ENCODE data around the gene ELOVL7. TPM values are rescaled to one million over a fixed set of nuclear protein-coding genes. Genes with fewer than 3 reads are reported as not detected.

The ELOVL7 gene
- polyA plus RNA-seq, 1 of the 3 experiments (the other 2 are of a cell fraction): 0.07 TPM

GRCh38 chr5:60811105-60811504 is 33.0 kb downstream of the ELOVL7 start (continued):
- TF ChIP-seq EP300 (IDR thresholded peaks at IDR 0.05; ENCODE audit: borderline replicate concordance in 1 of 2, low read depth in 1 of 2, low read length in 1 of 2): no peak
- TF ChIP-seq TEAD4 (IDR thresholded peaks at IDR 0.05; ENCODE audit: borderline replicate concordance, insufficient read depth): no peak
- TF ChIP-seq SIN3A (IDR thresholded peaks at IDR 0.05; ENCODE audit: borderline replicate concordance, low read depth, low read length): no peak
- TF ChIP-seq RCOR1 (IDR thresholded peaks at IDR 0.05; ENCODE audit: low read length): no peak
- TF ChIP-seq MAX (IDR thresholded peaks at IDR 0.05; ENCODE audit: low read depth): no peak

GRCh38 chr5:60810438-60811085 is 33.5 kb downstream of the ELOVL7 start:
- no peaks in the 10 kb centered on the region for H3K9me2 ChIP-seq
- WGBS (ENCODE audit: low lambda C conversion rate): 25% methylated on average over 2 of the region's 2 CpGs
- no peak for DNase-seq
- POLR2A ChIA-PET: no interaction called here
- H3K27me3 ChIP-seq (ENCODE audit: insufficient read depth): no peaks in the 10 kb centered on the region
- H3K4me1 ChIP-seq (ENCODE audit: control insufficient read depth in 1 of 2, insufficient read depth in 2 of 2, low read depth in 1 of 2, low read length in 1 of 2): no peaks in the 10 kb centered on the region
- no peak overlapping the region for H3K27ac ChIP-seq (ENCODE audit: low read depth in 2 of 2, low read length in 1 of 2)
- H3K9me3 ChIP-seq: no peaks in the 10 kb centered on the region
- H3K4me2 ChIP-seq: no peak overlapping the region
- CTCF ChIA-PET: no interaction called here
- H3K36me3 ChIP-seq (replicated peaks in 1 of 2; ENCODE audit: control insufficient read depth in 1 of 2, insufficient read depth in 2 of 2, low read length in 1 of 2): no peaks in the 10 kb centered on the region
- H3K4me3 ChIP-seq (ENCODE audit: low read depth in 2 of 2, low read length in 1 of 2): no peak overlapping the region
- no peaks in the 10 kb centered on the region for H3F3A ChIP-seq (replicated peaks; ENCODE audit: insufficient read depth)
- H3K79me2 ChIP-seq (ENCODE audit: insufficient read depth): no peaks in the 10 kb centered on the region
- no peak for TF ChIP-seq USF1 (IDR thresholded peaks at IDR 0.05; ENCODE audit: borderline replicate concordance, low read depth)
- no peak for TF ChIP-seq TCF12 (IDR thresholded peaks at IDR 0.05)
- TF ChIP-seq PBX3 (IDR thresholded peaks at IDR 0.05): no peak
- TF ChIP-seq RCOR1 (IDR thresholded peaks at IDR 0.05; ENCODE audit: low read length): no peak
- TF ChIP-seq RXRA (IDR thresholded peaks at IDR 0.05; ENCODE audit: borderline replicate concordance, low read depth): no peak
- TF ChIP-seq POLR2AphosphoS5 (IDR thresholded peaks at IDR 0.05; ENCODE audit: low read depth, low read length): no peak
- TF ChIP-seq RFX5 (IDR thresholded peaks at IDR 0.05; ENCODE audit: low read length): no peak
- TF ChIP-seq MAX (IDR thresholded peaks at IDR 0.05; ENCODE audit: low read depth): no peak
- no peak for TF ChIP-seq MEF2A (IDR thresholded peaks at IDR 0.05; ENCODE audit: borderline replicate concordance, low read depth)
- no peak for TF ChIP-seq TEAD4 (IDR thresholded peaks at IDR 0.05; ENCODE audit: borderline replicate concordance, insufficient read depth)
- no peak for TF ChIP-seq RAD21 (IDR thresholded peaks at IDR 0.05; ENCODE audit: low read length)
- no peak for TF ChIP-seq REST (IDR thresholded peaks at IDR 0.05; ENCODE audit: low read depth, low read length)
- no peak for TF ChIP-seq ZBTB33 (IDR thresholded peaks at IDR 0.05; ENCODE audit: borderline replicate concordance, low read depth)
- no peaks in the 10 kb centered on the region for H4K20me1 ChIP-seq (ENCODE audit: insufficient read depth)
- no peak overlapping the region for H2AFZ ChIP-seq (ENCODE audit: low read depth)
- H3K9ac ChIP-seq: no peak overlapping the region
